Hepatocyte (in vitro differentiated cells): ENCODE data around the gene FMO2.

Source experiments
- CTCF ChIP-seq: fragments of 200-600 bp; sonication (generic); IDR thresholded peaks from 2 replicates; pipeline ENCODE4 v1.5.1; 2016; ENCODE audit warnings: antibody characterized with exemption, mild to moderate bottlenecking; ENCODE audit not compliant: poor library complexity
- EZH2 ChIP-seq: fragments of 200-600 bp; sonication (generic); IDR thresholded peaks from 2 replicates; pipeline ENCODE4 v1.6.1; 2016; ENCODE audit warnings: antibody characterized with exemption, mild to moderate bottlenecking, borderline replicate concordance

GRCh38 chr1:171231326-171231725 is 46.2 kb downstream of the FMO2 start:
- TF ChIP-seq EZH2 (no peak), CTCF (no peak)
